WTC11 (cell line): ENCODE results near the gene STARD9. TPM values are rescaled to one million over a fixed set of nuclear protein-coding genes. Genes with fewer than 3 reads are reported as not detected.

Source experiments
- ATAC-seq: fragments of 200-7000 bp; cut with Tn5 transposase; 2 replicates; pipeline ENCODE4 v1.10.0; 2021; ENCODE audit warnings: mild to moderate bottlenecking, moderate library complexity
- CTCF ChIA-PET: fragments of 300-600 bp; sonication (Branson Sonifier 250); formaldehyde crosslinking; loops from one replicate; lab custom pipeline; 2021; ENCODE audit warnings: antibody characterized with exemption; lab: Charles Lee
- POLR2A ChIA-PET: fragments of 350-600 bp; sonication (Branson Sonifier 250); formaldehyde crosslinking; loops from one replicate; lab custom pipeline; 2021; ENCODE audit warnings: antibody characterized with exemption; lab: Charles Lee
- DNase-seq: peaks from one replicate; pipeline ENCODE4 v3.0.0; 2021; ENCODE audit warnings: low spot score
- H3K27ac Mint-ChIP-seq: 2 replicates; pipeline ENCODE4 v1.8.0; 2021; ENCODE audit warnings: mixed read lengths
- H3K27me3 Mint-ChIP-seq: 2 replicates; pipeline ENCODE4 v1.8.0; 2021; ENCODE audit warnings: low read depth, mild to moderate bottlenecking, moderate library complexity, mixed read lengths
- H3K36me3 Mint-ChIP-seq: 2 replicates; pipeline ENCODE4 v1.8.0; 2021; ENCODE audit warnings: mixed read lengths
- H3K4me1 Mint-ChIP-seq: 2 replicates; pipeline ENCODE4 v1.8.0; 2022; ENCODE audit warnings: mixed read lengths
- H3K4me3 Mint-ChIP-seq: 2 replicates; pipeline ENCODE4 v1.8.0; 2021; ENCODE audit warnings: mild to moderate bottlenecking, moderate library complexity, mixed read lengths
- H3K9me3 Mint-ChIP-seq: 2 replicates; pipeline ENCODE4 v1.8.0; 2021; ENCODE audit warnings: mixed read lengths
- ATF6 ChIP-seq: sonication (generic); formaldehyde crosslinking; IDR thresholded peaks from 2 replicates; pipeline ENCODE4 v1.8.1; 2023; ENCODE audit warnings: mild to moderate bottlenecking, missing genetic modification reagents
- CBFB ChIP-seq: sonication (generic); formaldehyde crosslinking; IDR thresholded peaks from 2 replicates; pipeline ENCODE4 v1.8.1; 2022; ENCODE audit warnings: mild to moderate bottlenecking, low read depth, missing genetic modification reagents
- CREB1 ChIP-seq: sonication (generic); formaldehyde crosslinking; IDR thresholded peaks from 2 replicates; pipeline ENCODE4 v1.8.0; 2023; ENCODE audit warnings: mild to moderate bottlenecking, missing genetic modification reagents
- EMX1 ChIP-seq: fragments of 250-450 bp; sonication (Bioruptor Pico); IDR thresholded peaks from 2 replicates; pipeline ENCODE4 v1.8.0; 2021; ENCODE audit warnings: mild to moderate bottlenecking
- ETV6 ChIP-seq: sonication (generic); formaldehyde crosslinking; IDR thresholded peaks from 2 replicates; pipeline ENCODE4 v1.8.1; 2022; ENCODE audit warnings: mild to moderate bottlenecking, missing genetic modification reagents
- FOXP4 ChIP-seq: sonication (generic); formaldehyde crosslinking; IDR thresholded peaks from 2 replicates; pipeline ENCODE4 v1.8.0; 2022; ENCODE audit warnings: mild to moderate bottlenecking, missing genetic modification reagents
- GRHL2 ChIP-seq: fragments of 250-450 bp; sonication (Bioruptor Pico); IDR thresholded peaks from 2 replicates; pipeline ENCODE4 v1.8.0; 2022; ENCODE audit warnings: mild to moderate bottlenecking, moderate library complexity; ENCODE audit not compliant: insufficient replicate concordance, severe bottlenecking
- GTF2I ChIP-seq: fragments of 250-450 bp; sonication (Bioruptor Pico); conservative IDR thresholded peaks from 2 replicates; pipeline ENCODE4 v1.4.0; 2021; ENCODE audit warnings: mild to moderate bottlenecking
- HMGA2 ChIP-seq: fragments of 250-450 bp; sonication (Bioruptor Pico); IDR thresholded peaks from 2 replicates; pipeline ENCODE4 v1.4.0; 2021; ENCODE audit warnings: mild to moderate bottlenecking, moderate library complexity
- IRF2 ChIP-seq: sonication (generic); formaldehyde crosslinking; IDR thresholded peaks from 2 replicates; pipeline ENCODE4 v1.8.0; 2022; ENCODE audit warnings: low read depth, missing genetic modification reagents, borderline replicate concordance
- JUN ChIP-seq: sonication (generic); formaldehyde crosslinking; IDR thresholded peaks from 2 replicates; pipeline ENCODE4 v1.8.0; 2023; ENCODE audit warnings: mild to moderate bottlenecking, missing genetic modification reagents
- MAX ChIP-seq: sonication (generic); formaldehyde crosslinking; IDR thresholded peaks from 2 replicates; pipeline ENCODE4 v1.8.0; 2022; ENCODE audit warnings: mild to moderate bottlenecking, missing genetic modification reagents
- TEAD4 ChIP-seq: sonication (generic); formaldehyde crosslinking; IDR thresholded peaks from 2 replicates; pipeline ENCODE4 v1.8.0; 2022; ENCODE audit warnings: mild to moderate bottlenecking, missing genetic modification reagents
- USF1 ChIP-seq: sonication (generic); formaldehyde crosslinking; IDR thresholded peaks from 2 replicates; pipeline ENCODE4 v1.8.0; 2022; ENCODE audit warnings: mild to moderate bottlenecking, missing genetic modification reagents
- ZNF219 ChIP-seq: sonication (generic); formaldehyde crosslinking; IDR thresholded peaks from 2 replicates; pipeline ENCODE4 v1.8.0; 2023; ENCODE audit warnings: missing genetic modification reagents, mild to moderate bottlenecking, borderline replicate concordance
- ZNF281 ChIP-seq: sonication (generic); formaldehyde crosslinking; IDR thresholded peaks from 2 replicates; pipeline ENCODE4 v1.8.0; 2023; ENCODE audit warnings: mild to moderate bottlenecking, missing genetic modification reagents
- ZNF532 ChIP-seq: fragments of 250-450 bp; sonication (Bioruptor Pico); IDR thresholded peaks from 2 replicates; pipeline ENCODE4 v1.9.0; 2021; ENCODE audit warnings: mild to moderate bottlenecking, borderline replicate concordance
- total RNA-seq: library from RNA; stranded (reverse); gene quantifications from 3 replicates; pipeline ENCODE4 v1.2.3, GENCODE V29; 2021

The STARD9 gene
- total RNA-seq, 1 experiment from 2014 or later, result 5.7 TPM

GRCh38 chr15:42705336-42705735 lies 129.9 kb downstream of the STARD9 start (continued):
- TF ChIP-seq CBFB (CRISPR knock-in tag) (no peak), TEAD4 (CRISPR knock-in tag) (no peak), GTF2I (no peak), USF1 (CRISPR knock-in tag) (no peak)
- TF ChIP-seq, all 79 proteins: peak for 0

- no peak for TF ChIP-seq FOXP4 (CRISPR knock-in tag)
- TF ChIP-seq ETV6, result no peak
- no peak for TF ChIP-seq CBFB (CRISPR knock-in tag)
- no peak for TF ChIP-seq ZNF281
- TF ChIP-seq GTF2I, result no peak
- no peak for TF ChIP-seq IRF2
- TF ChIP-seq ZNF532 (CRISPR knock-in tag), result no peak
- no peak for TF ChIP-seq JUN (CRISPR knock-in tag)
- TF ChIP-seq CREB1 (CRISPR knock-in tag), result no peak
- no peak for TF ChIP-seq HMGA2
- Mint-ChIP-seq H3K36me3 (no peaks in the 10 kb centered on the region), H3K4me3 (no peak overlapping the region), H3K27ac (no peak overlapping the region), H3K9me3 (no peaks in the 10 kb centered on the region), H3K27me3 (no peaks in the 10 kb centered on the region), H3K4me1 (no peaks in the 10 kb centered on the region)
- ChIA-PET CTCF (interaction anchor here (0.7 kb wide), 1 partner anchor 9 kb away, joined by 4 read pairs; no protein-coding TSS in a partner anchor), POLR2A (no interaction called here)
- no peak for DNase-seq
- ATAC-seq, result no peak
These were observed 131.7 kb downstream of the STARD9 start for GRCh38 chr15:42707068-42707467.

- Mint-ChIP-seq H3K4me3 (no peak overlapping the region), H3K27me3 (no peaks in the 10 kb centered on the region), H3K4me1 (no peaks in the 10 kb centered on the region), H3K9me3 (no peaks in the 10 kb centered on the region), H3K36me3 (no peaks in the 10 kb centered on the region), H3K27ac (no peak overlapping the region)
- ChIA-PET CTCF (interaction anchor here (0.7 kb wide), 1 partner anchor 10 kb away, joined by 4 read pairs; no protein-coding TSS in a partner anchor), POLR2A (no interaction called here)
- no peak for DNase-seq
- no peak for ATAC-seq
- no peak for TF ChIP-seq MAX (CRISPR knock-in tag)
- no peak for TF ChIP-seq ZNF219 (CRISPR knock-in tag)
- no peak for TF ChIP-seq ATF6 (CRISPR knock-in tag)
- no peak for TF ChIP-seq GRHL2 (CRISPR knock-in tag)
- no peak for TF ChIP-seq EMX1 (CRISPR knock-in tag)
These were observed 132.6 kb downstream of the STARD9 start for GRCh38 chr15:42707873-42708544.
